NOMO-1 treated with dmso at 0.1 percent for 144 hours (cell line): ENCODE data around the gene ASTN2.

Experiments
- DNase-seq: peaks from one replicate; lab custom pipeline; 2025; ENCODE audit not compliant: unreplicated experiment; lab: John Stamatoyannopoulos, UW

ASTN2 gene

DNA sequence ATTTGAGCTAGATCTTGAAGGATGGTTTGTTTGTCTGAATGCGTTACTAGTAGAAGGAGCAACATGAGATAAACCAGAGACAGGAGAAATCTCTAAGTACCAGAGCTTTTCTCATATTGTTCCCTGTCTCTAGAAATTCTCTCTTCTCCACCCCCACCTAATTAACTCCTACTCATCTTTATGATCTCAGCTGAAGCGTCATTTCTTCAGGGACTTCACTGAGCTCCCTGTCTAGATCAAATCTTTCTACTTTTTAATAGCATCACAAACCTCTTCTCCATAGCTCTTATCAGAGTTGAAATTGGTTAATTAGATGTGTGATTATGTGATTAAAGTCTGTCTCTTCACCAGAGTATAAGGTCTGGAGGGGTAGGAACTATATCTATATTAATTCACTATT is 1035.0 kb downstream of the ASTN2 start:
- DNase-seq, result no peak

- DNase-seq, result no peak
Observed at GRCh38 chr9:116378873-116379272, 1036.0 kb downstream of the ASTN2 start.

DNA sequence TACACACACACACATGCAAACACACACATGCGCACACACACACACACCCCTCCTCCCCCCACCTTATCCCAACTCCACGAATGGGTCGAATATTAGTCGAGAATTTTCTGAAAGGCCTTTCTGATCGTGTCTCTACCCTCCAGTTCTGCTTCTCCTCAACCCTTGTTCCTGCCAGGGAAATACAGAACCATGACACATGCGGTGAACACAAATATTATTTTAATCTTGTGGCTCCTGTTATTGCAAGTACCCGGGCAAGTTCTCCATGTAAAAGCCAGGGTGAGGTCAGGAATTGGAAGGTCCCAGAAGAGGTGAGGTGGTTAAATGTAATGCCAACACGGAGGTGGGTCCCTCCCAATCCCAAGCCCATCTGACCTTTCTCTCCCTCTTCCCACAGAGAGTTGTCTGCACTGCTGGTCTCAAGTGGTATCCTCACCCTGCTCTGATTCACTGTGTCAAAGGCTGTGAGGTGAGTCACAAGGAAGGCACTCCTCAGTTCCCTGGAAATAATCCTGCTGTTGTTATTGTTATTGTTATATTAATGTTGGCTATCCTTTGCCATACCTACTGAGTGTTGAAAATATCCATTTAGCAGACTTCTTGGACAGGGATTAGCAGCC is 1037.6 kb downstream of the ASTN2 start:
- DNase-seq, result no peak
